ENCODE measurements around the gene TSHZ2. TPM values are rescaled to one million over a fixed set of nuclear protein-coding genes. Genes with fewer than 3 reads are reported as not detected.

TSHZ2 gene
- total and polyA plus RNA-seq, 4 donors, result 0.93 to 8.8 (median 3.8) TPM

GRCh38 chr20:52993076-52993475 is 20.9 kb downstream of the TSHZ2 start:
- no peak overlapping the region for H3K9ac ChIP-seq (ENCODE audit: insufficient read depth in 1 of 2, low read length in 2 of 2)
- no peaks in the 10 kb centered on the region for H3K27me3 ChIP-seq (ENCODE audit: control insufficient read depth in 3 of 3, insufficient read depth in 3 of 3, low read length in 2 of 3)
- no peaks in the 10 kb centered on the region for H3K36me3 ChIP-seq (ENCODE audit: control insufficient read depth in 4 of 4, insufficient read depth in 4 of 4, low read length in 4 of 4)
- H3K9me3 ChIP-seq (ENCODE audit: control insufficient read depth in 4 of 4, insufficient read depth in 3 of 4, low read length in 3 of 4), result no peaks in the 10 kb centered on the region
- WGBS, 2 donors, result 29% methylated on average over 3 of the region's 3 CpGs
- ATAC-seq (ENCODE audit: insufficient read depth, low FRiP score) (no peak), DNase-seq (no peak)
- H3K4me3 ChIP-seq, result no peak overlapping the region
- peak overlapping the region in 1 of 2 donors; percentile 16 for H3K27ac ChIP-seq (ENCODE audit: low read depth in 1 of 2, low read length in 1 of 2)
- no peak for TF ChIP-seq CTCF (IDR thresholded peaks at IDR 0.05; ENCODE audit: control extremely low read depth, extremely low read depth)
- peaks cover 0 to 11% (median 0%) of the 10 kb centered on the region in 5 donors for H3K4me1 ChIP-seq (ENCODE audit: control insufficient read depth in 5 of 5, insufficient read depth in 5 of 5, low read length in 5 of 5)

DNA sequence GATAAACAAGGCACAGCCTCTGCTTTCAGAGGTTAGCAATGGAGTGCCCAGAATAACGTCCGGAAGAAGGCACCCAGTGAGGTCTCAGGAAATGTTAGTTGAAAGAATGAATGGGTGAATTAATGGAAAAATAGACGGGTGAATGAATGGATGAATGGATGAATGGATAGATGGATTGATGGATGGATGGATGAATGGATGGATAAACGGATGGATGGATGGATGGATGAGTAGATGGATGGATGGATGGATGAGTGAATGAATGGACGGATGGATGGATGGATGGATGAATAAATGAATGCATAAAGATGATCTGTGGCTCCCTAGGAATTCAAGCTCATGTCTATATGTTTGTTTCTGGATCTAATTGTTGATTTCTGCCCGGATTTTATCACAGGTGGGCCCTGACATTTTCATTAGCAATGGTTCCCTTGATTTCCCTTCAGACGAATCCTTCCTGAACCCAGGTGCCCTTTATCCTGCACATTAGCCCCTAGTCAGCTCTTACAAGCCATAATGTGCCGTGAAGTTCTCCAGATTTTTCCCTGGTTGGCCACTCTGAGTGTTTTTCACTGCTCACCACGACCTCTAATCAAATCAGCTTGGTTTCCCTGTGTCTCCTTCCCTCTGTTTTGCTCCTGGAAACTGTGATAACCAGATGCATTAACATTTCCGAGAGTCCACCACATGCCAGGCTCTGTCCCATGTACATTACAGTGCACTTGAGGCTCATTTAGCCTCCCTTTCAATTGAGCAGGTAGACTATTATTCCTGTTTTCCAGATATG is 22.2 kb downstream of the TSHZ2 start:
- H3K4me1 ChIP-seq (ENCODE audit: control insufficient read depth in 5 of 5, insufficient read depth in 5 of 5, low read length in 5 of 5), result peaks cover 0 to 11% (median 0%) of the 10 kb centered on the region in 5 donors
- peaks cover 0 to 1% (median 0%) of the 10 kb centered on the region in 4 donors for H3K9me3 ChIP-seq (ENCODE audit: control insufficient read depth in 4 of 4, insufficient read depth in 3 of 4, low read length in 3 of 4)
- no peak overlapping the region for H3K4me3 ChIP-seq
- no peaks in the 10 kb centered on the region for H3K27me3 ChIP-seq (ENCODE audit: control insufficient read depth in 3 of 3, insufficient read depth in 3 of 3, low read length in 2 of 3)
- DNase-seq (no peak), ATAC-seq (ENCODE audit: insufficient read depth, low FRiP score) (no peak)
- H3K36me3 ChIP-seq (ENCODE audit: control insufficient read depth in 4 of 4, insufficient read depth in 4 of 4, low read length in 4 of 4), result no peaks in the 10 kb centered on the region
- WGBS, 2 donors, result 78 to 80% methylated on average over 10 of the region's 10 CpGs
- H3K9ac ChIP-seq (ENCODE audit: insufficient read depth in 1 of 2, low read length in 2 of 2), result no peak overlapping the region
- TF ChIP-seq CTCF (IDR thresholded peaks at IDR 0.05; ENCODE audit: control extremely low read depth, extremely low read depth), result no peak
- no peak overlapping the region for H3K27ac ChIP-seq (ENCODE audit: low read depth in 1 of 2, low read length in 1 of 2)

DNA sequence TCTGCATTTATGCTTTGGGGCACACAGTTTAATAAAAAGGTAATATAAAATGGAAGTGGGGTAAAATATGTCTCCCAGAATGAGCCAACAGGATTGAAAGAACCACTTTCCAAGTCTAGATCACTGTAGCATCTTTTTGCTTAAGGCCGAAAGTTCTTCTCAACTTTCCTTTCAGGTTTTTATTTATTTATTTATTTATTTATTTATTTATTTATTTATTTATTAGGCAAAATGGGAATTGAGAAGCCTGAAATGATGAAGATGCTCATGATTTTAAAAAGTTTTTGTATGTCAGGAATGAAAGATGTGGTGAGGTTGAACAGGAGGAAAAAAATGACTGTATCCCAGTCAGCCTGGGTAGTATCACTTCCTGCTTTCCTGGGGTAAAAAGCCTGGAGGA is 24.0 kb downstream of the TSHZ2 start:
- H3K27me3 ChIP-seq (ENCODE audit: control insufficient read depth in 3 of 3, insufficient read depth in 3 of 3, low read length in 2 of 3), result no peaks in the 10 kb centered on the region
- peaks cover 0 to 17% (median 5%) of the 10 kb centered on the region in 5 donors for H3K4me1 ChIP-seq (ENCODE audit: control insufficient read depth in 5 of 5, insufficient read depth in 5 of 5, low read length in 5 of 5)
- ATAC-seq (ENCODE audit: insufficient read depth, low FRiP score) (no peak), DNase-seq (no peak)
- peaks cover 0 to 1% (median 0%) of the 10 kb centered on the region in 4 donors for H3K9me3 ChIP-seq (ENCODE audit: control insufficient read depth in 4 of 4, insufficient read depth in 3 of 4, low read length in 3 of 4)
- no peaks in the 10 kb centered on the region for H3K36me3 ChIP-seq (ENCODE audit: control insufficient read depth in 4 of 4, insufficient read depth in 4 of 4, low read length in 4 of 4)
- TF ChIP-seq CTCF (IDR thresholded peaks at IDR 0.05; ENCODE audit: control extremely low read depth, extremely low read depth), result no peak
- no peak overlapping the region for H3K9ac ChIP-seq (ENCODE audit: insufficient read depth in 1 of 2, low read length in 2 of 2)
- H3K4me3 ChIP-seq, result no peak overlapping the region
- WGBS, 2 donors, result 100% methylated on average over 1 of the region's 1 CpG
- H3K27ac ChIP-seq (ENCODE audit: low read depth in 1 of 2, low read length in 1 of 2), result no peak overlapping the region
